GM18868 (cell line): ENCODE results near the gene CTNNA2.

Experiments
- ATAC-seq: cut with Tn5 transposase; IDR thresholded peaks from one replicate; pipeline ENCODE4 v1.9.1; 2021; ENCODE audit warnings: mild to moderate bottlenecking, moderate library complexity; ENCODE audit not compliant: unreplicated experiment

CTNNA2 gene

DNA sequence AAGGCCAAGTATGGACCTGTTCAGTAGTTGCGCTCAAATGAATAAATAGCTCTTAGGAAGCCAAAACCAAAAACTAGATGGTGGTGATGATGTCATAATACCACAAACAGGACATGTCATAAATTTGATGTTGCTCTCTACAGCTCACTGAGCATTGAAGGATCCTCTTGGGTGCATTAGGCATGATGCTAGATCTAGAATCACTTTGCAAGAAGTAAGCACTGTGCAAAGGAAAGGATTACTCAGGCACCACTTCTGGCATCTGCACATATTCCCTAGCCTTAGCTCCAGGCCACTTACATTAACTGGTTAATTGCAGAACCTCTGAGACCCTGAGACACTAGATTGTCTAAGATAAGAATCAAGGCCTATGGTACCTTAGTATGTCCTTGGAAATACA is 733.7 kb downstream of the CTNNA2 start:
- no peak for ATAC-seq

DNA sequence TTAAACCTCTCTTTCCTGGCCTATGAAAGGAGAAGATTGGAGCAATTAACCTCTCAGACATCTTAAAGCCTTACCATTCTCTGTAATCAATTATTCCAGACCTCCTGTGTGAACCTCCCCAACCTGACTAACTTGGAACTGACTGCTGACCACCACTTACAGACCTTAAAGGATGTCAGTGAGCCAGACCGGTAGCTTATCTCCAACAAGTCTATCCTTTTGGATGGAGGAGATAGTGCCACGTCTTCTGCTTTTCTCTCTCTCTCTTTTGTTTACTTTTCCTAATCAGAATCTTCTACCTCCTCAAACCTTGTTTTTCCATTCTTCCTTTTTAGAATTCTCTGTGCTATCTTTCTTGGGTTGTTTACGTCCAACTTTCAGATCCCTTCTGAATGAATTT is 734.5 kb downstream of the CTNNA2 start:
- no peak for ATAC-seq

DNA sequence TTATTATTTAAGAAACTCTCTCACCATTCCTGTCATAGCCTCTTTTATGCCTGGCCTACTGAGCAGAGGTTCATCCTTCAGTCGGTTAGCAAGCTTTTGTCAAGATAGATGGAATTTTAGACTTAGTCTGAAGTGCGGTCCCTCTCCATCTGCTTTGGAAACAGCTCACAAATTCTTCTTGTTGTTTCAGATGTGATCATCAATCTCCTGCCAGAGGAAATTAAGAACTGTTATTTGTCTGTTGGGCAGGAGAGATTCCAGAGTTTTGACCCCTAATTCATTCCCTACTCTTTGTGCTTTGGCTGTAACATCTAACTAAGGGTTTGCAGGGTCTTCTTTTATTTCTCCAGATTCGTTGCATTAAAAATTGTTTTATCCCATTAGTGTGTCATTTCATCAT is 735.3 kb downstream of the CTNNA2 start:
- no peak for ATAC-seq

DNA sequence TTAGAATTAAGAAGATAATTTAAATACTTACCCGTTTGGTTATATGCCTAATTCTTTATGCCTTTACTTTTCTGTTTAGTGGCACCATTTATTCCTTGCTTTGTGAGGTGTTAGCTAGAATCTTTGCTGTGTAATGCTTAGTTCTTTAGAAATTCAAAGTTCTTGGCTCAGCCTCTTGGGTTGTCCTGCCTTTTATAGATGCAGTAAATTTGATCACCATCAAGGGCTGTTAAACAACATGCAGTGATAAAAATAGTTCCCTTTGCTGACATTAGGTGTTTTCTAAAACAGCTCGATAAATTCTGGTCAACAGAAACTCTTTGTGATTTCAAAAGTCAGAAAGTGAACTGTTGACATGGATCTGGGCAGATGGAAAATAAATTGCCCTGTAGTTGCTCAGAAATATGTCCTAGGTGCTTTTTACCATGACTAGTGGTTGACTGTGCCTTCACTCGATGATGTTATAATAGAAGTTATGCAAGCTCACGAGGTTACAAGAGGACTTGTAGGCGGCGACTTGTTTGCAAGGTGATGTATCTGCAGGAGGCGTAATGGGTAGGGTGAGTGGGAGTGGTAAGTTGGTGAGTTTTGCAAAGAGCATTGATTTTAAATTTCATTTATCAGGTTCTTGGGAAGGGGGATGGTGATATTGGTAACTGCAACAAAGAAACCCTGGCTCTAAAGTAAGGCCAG is 739.6 kb downstream of the CTNNA2 start:
- ATAC-seq = no peak

DNA sequence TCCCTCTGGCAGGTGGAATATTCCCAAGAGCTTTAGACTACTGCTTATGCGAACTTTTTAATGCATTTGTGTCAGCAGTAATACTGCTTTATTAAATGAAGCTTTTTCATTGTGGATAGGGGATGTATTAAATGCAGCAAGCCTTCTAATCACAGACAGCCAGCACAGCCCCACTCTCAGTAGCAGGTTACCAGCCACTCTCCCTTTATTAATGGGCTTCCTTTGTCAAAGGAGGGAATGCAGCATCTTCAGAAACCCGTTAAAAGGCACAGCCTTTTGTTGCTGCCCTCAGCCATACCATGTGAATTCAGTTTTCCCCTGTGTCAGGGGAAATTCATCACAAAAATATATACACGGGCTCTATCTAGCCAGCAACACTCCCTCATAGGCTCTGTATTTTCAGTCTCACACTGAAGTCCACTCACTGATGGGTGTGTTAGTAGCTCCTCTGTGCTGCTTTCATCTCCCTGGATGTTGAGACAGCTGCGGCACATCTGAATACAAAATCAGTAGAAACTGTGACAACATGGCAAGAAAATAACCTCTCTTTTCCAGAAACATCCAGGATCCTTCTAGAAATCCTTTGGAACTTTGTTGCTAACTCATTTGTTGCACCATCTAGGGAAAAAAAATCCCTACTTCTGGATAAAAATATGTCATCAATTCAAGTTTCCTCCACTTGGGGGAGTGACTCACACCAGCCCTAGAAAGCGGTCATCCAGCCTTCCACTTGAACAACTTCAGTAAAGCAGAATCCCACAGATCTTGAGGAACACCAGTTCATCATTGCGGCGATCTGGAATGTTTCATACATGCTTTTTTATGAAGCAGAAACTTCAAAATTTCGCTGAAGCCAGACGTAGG is 743.3 kb downstream of the CTNNA2 start:
- ATAC-seq = no peak

DNA sequence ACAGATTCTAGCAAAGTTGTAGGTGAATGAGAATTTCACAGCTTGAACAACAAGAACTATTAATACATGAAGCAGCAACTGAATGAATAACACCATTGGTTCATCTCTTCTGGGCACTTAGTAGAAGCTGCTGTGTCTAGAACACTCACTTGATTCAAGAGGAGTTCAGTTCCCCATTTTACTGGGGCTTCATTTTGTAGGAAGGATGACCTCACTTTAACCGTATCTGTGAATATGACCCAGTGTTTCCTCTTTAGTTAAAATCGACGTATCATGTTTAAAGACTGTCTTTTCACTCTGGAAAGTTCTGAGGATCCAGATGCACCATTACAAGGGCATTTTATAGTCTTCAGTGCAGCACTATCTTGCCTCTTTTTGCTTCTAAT is 743.9 kb downstream of the CTNNA2 start:
- no peak for ATAC-seq

DNA sequence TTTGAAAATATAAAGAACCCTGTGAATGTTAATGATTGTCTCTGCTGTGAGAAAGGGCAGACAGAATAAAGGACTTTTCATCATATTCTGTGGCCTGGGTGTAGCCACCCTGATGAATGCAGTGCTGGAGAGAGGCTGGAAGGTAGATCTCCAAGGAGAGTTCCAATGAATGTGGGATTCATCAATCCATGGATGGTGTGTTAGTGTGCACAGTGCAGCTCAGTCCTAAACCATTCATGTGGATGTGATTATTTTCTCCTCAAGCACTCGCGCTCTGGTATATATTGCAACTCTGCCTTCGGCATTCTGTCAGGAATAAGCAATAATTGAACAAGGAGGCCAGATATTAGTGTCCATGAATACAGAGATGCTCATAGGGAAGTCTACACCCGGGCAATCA is 744.6 kb downstream of the CTNNA2 start:
- ATAC-seq = no peak

DNA sequence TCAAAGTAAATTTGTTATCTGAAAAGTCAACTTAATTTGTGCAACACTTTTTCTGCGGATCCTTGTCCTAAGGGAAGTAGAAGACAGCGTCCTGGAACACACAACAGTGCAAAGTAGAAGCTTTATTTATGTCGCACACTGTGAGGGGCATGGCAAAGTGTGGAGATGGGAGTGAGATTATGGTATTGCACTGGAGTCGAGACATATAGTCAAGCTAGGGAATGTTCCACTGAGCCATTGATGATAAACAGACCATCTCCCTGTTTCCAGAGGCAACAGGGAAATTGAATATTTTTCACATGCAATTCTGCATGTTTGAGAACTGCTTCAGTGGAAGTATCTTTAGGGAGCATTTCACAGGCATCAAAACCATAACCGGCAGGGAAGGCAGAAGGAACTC is 745.5 kb downstream of the CTNNA2 start:
- no peak for ATAC-seq

DNA sequence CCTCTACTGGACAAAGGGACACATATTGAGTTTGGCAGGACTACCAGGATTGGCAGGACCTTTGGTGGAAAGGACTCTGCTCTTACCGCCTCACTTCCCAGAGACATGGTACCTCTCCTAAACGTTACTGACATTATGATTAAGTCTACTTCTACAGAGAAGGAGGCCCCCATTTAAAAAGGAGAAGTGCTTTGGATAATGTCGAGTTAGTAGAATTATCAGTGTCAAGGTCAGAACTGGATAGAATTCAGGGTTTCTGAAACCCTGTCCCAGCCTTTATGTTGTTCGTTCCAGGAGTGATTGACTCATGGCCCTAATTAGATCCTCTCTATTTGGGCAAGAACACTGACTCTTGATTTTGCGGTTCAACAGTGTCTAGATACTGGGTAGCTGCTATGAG is 745.9 kb downstream of the CTNNA2 start:
- ATAC-seq = no peak

DNA sequence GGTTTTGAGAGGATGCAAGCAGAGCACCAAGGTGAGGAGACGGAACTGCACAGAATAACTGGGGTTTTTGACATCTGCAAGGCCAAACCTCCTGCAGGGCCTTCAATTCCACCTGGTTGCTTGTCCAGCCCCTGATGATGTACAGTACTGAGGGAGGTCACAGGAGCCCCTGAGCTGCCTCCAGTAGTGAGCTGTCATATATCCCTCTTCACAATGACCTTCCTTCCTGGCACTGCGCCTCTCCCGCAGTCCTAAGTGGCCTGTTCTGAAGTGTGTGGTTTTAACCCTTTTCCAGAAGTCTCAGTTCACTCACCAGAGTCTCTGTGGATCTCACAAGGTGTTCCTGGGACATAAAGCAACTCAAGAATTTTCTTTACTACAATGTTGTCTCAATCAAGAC is 746.4 kb downstream of the CTNNA2 start:
- no peak for ATAC-seq

DNA sequence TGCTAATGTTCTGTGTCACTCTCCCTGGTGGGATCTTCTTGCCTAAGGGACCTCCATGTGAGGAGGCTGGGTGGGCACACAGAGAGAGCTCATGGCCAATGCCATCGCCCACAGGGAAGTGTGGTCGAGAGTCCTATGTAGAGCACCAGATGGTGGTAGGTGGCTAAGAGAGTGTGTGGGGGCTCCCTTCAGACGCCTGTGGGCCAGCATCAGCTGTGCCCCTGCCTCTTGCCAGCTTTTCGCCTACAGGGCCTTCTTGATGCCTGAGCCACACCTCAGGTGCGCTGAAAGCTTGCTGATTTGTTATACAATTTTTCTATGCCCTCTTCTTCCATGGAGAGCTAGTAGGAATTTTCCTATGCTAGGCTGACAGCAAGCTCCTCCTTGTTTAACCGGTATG is 753.4 kb downstream of the CTNNA2 start:
- ATAC-seq = no peak

DNA sequence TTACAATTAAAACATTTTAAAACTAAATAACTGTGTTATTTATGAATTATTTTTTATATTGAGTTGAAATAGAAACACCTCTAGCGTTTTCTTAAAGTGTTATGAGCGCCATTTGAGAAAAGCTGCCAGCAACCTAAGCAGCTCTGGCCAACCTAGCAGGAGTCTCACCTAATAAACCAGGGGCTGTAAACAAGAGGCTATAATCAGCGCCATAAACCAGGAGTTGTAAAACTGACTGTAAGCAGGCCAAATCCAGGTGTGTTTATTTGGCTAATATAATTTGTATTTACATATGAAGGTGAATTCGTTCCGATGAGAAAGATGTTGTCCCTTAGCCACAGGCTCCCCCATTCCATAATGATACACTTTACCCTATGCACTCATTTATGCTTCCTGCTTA is 757.0 kb downstream of the CTNNA2 start:
- ATAC-seq = no peak

DNA sequence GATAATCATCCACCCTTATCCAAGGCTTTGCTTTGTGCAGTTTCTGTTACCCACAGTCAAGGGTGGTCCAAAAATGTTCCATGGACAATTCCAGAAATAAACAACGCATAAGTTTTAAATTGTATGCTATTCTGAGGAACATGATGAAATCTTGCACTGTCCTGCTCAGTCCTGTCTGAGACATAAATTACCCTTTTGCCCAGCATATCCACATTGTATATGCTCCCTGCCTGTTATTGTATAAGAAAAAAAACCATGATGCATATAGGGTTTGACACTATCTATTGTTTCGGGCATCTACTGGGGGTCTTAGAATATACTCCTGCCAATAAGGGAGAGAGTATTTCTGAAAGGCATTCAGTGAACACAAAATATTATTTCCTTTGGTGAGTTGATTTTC is 767.7 kb downstream of the CTNNA2 start:
- ATAC-seq = no peak

DNA sequence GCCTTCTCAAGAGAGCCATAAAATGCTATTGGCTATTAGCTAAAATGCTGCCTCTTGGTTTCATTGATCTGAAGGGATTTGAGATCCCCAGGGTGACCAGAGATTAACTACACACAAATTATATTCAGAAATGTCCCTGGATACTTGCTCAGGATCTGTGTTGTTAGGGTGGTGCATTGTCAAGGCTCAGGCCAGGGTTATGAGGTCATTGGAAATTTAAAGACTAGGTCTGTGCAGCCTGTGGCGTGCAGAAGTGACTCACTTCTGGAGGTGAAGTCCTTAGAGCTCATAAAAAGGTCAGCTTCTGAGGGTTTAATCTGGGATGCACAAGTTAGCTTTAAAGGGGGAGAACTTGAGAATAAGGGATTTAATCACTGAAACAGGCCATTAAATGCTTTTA is 768.2 kb downstream of the CTNNA2 start:
- no peak for ATAC-seq

DNA sequence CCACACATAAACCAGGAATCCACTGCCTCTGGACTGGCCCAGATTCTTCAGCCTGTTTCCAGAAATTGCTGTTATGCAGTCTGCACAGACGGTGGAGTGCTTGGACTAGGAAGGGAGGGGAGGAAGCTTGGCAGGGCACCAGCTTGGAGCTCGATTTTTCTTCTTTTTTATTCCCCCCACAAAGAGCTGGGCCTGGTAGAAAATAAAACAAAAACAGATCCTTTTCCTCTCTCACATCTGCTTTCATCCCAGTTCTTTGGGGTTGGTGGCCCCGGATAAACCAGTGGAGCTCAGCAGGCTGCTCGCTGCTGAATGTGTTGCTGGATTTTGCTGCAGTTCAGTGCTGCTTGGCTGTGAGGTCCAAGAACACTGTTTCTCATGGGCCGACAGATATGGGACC is 775.7 kb downstream of the CTNNA2 start:
- ATAC-seq = no peak

DNA sequence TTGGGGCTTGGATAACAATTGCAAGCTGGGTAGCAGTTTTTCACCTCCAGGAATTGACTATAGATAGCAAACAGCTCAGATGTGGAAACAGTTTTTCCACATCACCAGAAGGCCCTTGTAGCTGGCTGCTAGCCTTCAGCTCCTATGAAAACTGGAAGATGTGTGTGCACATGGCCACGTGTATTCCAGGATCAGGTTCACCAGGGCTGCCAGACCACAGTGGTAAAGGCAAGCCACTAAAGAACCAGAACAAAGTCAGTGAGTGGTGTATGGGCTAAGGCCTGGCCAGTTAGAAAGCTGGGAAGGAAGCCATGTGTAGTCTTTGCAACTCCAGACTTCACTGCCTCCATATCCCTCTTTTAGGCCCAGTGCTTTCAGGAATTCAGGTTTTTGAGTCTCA is 778.8 kb downstream of the CTNNA2 start:
- ATAC-seq = no peak

DNA sequence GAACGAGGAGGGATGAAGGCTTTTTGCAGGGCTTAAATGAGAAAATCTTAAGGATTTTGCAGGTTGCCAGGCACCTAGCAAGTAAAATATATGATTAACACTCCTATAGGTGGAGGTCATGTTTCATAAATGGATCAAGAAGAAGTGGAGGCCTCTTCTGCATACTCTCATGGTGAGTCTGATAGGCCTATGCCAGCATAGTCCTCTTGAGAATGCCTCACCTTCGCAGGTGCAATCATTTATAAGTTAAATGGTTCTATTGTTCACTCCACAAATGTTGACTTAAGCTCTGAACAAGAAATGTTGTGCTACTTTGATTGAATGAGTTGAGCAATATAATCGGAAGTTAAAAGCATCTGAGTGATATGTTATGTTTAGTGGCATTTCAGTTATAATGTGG is 779.6 kb downstream of the CTNNA2 start:
- no peak for ATAC-seq

DNA sequence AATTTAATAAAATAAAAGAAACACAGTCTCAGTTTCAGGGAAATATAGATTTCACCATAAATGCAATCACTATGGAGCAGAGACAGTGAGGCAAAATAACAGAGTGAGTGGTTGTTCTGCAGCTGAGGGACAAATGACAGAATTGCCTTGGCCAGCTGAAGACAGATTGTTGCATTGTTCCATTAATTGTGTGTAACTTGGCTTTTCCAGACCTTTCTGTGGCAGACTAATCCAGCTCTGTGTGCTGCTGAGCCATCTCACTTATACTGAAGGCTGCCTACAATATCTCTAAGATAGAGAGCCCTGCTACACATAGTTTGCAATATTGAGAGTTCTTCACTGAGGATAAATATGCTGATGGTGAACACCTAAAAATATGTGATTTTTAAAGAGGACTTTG is 780.2 kb downstream of the CTNNA2 start:
- no peak for ATAC-seq

DNA sequence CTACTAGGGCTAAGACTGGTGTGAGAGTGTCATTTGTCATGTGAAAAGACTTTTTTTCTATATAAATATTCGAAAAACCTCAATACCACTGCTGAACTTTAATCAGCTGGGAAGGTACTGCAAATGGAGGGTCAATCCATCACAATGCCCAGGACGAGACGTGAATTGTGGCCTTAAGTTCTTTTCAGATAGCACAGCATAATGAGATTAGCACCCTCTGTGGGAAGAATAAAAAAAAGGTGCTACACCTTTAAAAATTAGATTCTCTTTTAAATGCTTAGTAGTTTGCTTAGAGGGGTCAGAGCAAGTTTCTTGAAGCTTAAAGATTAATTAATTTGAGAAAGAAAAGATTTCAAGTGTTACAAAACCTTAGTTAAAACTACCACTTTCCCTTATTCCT is 786.1 kb downstream of the CTNNA2 start:
- ATAC-seq = no peak

DNA sequence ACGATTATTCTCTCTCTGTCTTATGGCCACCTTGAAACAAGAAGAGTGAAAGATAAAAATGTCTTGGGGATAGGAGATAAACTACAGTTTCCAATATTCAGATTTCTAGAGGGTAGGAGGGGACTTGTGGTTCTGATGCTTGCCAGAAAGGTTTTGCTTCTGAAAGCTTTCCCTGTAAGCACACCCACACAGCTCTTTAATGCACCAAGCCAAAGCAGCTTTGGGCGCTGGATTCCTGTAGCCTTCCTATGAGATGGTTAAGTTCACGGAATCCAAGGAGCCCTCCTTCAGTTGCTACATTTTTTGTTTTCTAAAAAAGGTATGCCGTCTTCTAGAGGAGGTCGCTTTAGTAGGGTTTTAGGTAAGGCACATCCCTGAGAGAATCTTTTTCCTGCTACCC is 786.8 kb downstream of the CTNNA2 start:
- no peak for ATAC-seq

DNA sequence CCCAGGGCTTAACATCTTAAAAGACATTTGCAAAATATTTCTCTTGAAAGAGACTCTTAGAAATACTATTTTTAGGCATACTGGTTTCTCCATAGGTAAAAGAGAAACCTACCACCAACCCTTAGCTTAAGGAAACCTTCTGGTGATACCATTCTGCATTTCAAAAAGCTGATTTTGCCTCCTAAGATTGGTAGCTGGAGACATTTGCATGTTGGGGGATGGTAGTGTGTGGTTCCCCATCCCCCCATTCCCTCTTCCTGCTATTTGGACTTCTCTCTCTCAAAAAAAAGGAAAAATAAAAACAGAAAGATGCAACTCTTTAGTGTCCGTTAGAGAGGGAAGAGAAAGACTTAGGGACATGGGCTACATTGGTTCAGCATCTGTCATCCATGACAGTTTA is 787.5 kb downstream of the CTNNA2 start:
- no peak for ATAC-seq

DNA sequence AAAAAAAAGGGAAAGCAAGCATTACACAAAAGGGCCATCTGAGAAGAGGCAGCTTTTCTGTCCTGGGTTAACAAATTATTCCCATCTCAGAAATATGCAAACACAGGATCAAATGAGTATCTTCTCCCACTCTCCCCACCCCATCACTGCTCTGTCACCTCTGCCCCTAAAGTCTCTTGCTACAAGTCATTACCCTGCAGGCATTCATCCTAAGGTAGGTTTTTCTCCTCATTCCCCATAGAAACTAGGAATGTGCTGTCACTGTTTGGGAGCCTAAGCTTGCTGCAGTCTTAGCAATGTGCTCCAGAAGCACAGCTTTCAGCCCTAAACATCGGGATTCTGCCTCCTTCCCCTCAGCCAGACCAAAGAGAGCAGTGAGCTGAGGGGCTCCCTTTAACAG is 788.1 kb downstream of the CTNNA2 start:
- ATAC-seq = no peak

DNA sequence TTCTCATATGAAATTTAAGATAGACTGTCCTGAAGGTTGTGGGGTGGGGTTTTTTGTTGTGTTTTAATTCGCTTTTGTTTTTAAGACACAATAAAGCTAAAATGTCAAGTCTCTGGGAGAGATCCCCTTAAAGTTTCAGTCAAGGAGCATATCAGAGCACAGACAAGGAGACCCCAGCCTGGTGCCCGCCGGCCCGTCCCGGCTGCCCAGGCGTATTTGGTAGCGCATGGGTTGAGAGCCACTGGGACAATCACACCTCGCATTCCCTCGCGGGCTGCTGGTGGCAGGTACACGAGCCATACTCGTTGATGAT is 789.1 kb downstream of the CTNNA2 start:
- ATAC-seq = no peak
